Astrocyte (in vitro differentiated cells and primary cell): ENCODE results near the gene CD320.

Source experiments
- CTCF ChIP-seq: IDR thresholded peaks from 2 replicates; pipeline ENCODE4 v1.5.1; 2011; ENCODE audit warnings: low read depth, mild to moderate bottlenecking, inconsistent platforms, low read length, moderate library complexity; ENCODE audit not compliant: insufficient read depth
- EZH2 ChIP-seq: IDR thresholded peaks from 2 replicates; pipeline ENCODE4 v1.6.1; 2012; ENCODE audit warnings: mild to moderate bottlenecking, low read length, inconsistent platforms; ENCODE audit not compliant: insufficient read depth

- TF ChIP-seq CTCF (no peak), EZH2 (no peak)
Observed at GRCh38 chr19:8265872-8266271, 42.3 kb downstream of the CD320 start.
